HG02798 (cell line): ENCODE measurements around the gene OR5K4.

Source experiments
- ATAC-seq: cut with Tn5 transposase; IDR thresholded peaks from one replicate; pipeline ENCODE4 v1.9.1; 2021; ENCODE audit warnings: mild to moderate bottlenecking; ENCODE audit not compliant: unreplicated experiment, poor library complexity

Gene OR5K4, protein sequence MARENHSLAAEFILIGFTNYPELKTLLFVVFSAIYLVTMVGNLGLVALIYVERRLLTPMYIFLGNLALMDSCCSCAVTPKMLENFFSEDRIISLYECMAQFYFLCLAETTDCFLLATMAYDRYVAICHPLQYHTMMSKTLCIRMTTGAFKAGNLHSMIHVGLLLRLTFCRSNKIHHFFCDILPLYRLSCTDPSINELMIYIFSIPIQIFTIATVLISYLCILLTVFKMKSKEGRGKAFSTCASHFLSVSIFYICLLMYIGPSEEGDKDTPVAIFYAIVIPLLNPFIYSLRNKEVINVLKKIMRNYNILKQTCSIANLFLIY

DNA sequence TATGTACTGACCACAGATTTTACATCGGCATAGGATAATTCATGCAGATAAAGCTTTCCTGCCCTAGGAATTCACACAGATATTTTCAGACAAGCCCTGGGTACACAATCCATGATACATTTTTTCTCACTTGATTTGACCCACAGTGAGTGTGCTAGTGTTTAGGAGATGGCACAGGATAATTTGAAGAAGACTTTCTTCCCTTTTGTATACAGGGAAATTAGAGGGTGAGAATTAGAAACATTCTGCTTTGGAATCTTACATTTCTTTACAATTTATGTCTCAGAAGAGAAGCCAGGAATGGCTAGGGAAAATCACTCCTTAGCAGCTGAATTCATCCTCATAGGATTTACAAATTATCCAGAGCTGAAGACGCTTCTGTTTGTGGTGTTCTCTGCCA lies at the start of gene OR5K4:
Gene OR5K4, plus strand, starts transcription at position 301 of the 400 bp plus-strand sequence. Its CDS starts 0 bp downstream, at position 301.
- ATAC-seq = no peak

DNA sequence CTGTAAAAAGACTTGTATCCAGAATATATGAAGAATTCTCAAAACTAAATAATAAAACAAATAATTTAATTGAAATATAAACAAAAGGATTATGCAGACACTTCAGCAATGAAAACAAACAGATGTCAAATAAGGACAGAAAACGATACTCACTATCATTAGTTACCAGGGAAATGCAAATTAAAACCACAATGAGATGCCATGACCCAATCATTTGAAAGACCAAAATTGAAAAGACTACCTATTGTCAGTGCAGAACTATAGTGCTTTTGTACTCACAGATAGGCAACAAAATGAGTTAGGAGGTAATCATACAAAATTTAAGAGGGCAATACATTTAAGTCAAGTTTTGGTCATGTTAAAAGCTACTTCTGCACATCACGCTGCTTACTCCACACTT lies 31.6 kb upstream of the OR5K4 start:
- ATAC-seq = peak; percentile 66

DNA sequence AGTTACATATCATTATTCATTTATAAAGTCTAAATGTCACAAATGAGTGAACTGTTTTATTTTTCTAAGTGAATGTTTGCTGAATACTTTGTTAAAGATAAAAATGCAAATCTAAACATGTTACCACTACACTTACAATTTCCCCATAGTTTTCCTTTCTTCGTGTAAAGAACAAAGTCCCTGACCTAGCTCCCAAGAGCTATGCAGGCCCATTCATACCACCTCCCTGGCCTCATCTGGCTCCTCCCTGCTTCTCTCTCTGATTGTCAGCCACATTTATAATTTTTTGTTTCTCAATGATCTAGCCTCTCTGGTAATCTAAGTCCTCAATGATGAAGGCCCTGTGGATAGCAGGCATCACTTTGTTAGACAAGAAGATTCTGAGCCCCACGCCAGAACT lies 31.0 kb upstream of the OR5K4 start:
- no peak for ATAC-seq

DNA sequence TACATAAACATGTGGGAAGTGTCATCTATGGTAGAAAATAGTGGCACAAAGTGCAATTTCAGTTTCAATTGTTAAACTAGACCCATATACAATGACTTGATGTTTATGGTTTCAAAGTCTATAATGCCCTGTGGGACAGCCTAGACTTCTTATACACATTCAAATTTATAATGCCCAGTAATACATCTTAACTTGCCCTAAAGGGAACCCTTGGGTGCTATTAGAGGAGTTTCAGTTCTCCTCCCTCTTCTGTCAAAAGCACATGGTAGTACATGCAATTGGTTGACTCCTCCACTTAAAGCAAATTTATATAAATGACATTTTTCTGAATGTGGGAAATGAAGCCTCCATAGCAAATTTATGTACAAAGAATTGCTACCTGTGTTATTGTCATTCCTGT lies 30.2 kb upstream of the OR5K4 start:
- ATAC-seq = no peak

DNA sequence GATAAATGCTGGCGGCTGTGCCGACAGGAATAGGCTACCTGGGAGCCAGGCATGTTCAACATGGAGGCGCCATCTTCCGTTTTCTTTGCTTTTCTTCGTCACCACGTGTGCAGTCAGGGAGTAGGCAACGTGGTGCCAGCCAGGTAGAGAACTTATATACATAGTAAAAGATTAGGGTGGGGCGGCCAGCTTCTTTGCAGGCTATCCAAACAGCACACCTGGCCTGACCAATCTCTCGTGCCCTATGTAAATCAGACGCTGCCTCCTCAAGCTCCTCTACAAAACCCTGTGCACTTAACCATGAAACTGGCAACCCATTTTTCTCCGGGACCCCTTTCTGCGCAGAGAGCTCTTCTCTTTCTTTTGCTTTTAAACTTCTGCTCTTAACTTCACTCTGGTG lies 28.6 kb upstream of the OR5K4 start:
- no peak for ATAC-seq

DNA sequence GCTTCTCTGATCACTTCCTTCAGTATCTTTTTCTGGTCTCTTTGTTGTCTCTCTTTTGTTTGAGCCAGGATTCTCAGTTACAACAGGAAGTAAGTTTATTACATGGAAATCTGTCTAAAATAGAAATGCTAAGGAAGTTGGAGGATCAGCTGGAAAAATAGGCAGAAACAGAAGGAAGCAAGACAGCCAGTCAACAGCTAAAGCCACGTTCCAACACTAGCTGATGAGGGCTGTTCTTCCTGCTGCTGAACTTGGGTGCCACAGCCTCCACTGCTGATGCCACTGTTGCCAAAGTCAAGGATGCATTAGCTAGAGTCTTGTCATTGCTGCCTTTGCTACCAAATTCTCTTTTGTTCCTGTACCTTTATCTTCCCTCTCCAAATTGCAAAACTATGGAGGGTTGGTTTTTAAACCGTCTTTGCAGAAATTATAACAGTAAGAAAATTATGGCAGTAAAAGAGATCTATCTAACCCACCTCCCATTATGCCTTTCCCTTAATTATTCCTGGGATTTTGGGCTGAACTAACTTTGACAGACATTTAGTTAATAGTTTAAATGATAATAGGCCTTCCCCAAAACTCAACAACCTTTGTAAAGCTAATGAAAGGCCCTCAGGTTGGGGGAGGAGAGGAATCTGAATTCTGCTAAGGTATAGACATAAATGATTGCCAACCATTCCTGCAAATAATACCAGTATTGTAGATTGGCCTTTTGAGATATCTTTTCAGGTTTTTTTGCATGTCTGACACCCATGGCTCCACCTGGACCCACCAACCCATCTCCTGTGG lies 27.4 kb upstream of the OR5K4 start:
- no peak for ATAC-seq

DNA sequence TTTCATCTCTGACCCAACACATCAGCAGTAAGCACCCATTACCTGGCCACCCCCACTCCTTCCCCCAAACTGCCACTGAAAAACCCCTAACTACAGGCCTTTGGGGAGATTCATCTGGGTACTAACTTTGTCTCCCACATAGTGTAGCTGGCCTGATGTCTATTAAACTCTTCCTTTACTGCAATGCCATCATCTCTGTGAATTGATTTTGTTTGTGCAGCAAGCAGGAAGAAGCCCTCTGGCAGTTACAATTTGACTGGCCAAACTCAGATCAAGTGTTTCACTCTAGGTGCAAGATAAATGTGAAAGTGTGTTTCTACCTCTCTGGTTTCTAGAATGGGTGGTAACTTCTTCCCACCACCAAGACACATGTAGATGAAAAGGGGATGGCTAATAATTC lies 26.7 kb upstream of the OR5K4 start:
- peak; percentile 58 for ATAC-seq

DNA sequence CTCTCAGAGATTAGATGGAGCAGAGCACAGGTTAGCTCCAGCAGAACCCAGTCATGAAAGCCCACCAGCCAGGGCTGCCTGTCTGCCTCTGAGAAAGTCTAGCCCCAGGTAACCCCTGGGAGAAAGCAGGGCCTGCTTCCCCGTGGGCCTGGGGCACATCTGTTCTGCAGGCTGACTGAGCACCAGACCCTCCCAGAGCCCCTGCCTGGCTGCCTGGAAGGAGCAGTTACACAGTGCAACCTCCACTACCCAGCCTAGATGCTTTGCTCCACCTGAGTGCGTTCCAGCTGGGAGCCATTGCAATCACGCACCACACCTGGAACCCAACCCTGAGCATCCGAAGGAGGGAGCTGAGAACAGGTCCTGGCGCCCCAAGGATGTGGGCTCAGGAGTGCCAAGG lies 24.7 kb upstream of the OR5K4 start:
- peak; percentile 1 for ATAC-seq

DNA sequence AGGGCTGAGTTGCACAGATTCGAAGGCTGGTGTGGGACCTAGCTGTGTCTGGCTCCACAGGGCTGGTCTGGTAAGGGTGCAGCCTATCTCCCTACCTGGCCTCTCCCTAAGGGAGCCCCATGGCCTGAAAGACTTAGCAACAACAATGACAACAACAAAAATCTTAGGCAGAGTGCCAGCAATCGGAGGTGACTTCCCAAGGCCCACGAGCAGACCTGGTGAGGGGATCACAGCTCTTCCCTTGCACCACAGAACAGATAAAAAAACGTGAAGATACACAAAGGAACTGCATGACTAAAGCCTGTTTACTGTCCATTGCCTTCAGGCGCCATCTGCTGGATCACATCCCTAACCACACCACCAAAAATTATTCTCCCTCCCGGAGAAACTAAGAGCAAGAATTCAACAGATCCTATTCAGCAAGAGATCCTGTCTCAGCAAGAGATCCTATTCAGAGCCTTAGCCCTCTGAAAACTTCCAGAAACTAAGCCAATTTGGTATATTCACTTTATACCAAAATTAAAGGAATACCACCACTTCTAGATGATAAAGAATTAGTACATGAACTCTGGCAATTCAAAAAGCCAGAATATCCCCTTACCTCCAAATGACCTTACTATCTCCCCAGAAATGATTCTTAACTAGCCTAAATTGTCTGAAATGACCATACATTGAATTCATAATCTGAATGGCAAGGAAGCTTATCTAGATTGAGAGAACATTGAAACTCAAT lies 24.1 kb upstream of the OR5K4 start:
- peak; percentile 73 for ATAC-seq

DNA sequence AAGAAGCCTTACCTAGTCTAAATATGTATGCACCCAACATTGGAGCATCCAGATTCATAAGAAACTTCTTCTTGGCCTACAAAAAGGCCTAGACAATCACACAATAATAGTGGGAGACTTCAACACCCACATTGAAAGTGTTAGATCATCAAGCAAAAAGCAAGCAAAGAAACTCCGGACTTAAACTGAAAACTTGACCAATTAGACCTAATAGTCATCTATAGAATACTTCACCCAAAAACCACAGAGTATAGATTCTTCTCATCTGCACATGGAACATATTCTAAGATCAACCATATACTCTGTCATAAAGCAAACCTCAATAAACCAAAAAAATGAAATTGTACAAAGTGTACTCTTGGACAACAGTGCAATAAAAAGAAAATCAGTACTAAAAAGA lies 22.3 kb upstream of the OR5K4 start:
- ATAC-seq = no peak

DNA sequence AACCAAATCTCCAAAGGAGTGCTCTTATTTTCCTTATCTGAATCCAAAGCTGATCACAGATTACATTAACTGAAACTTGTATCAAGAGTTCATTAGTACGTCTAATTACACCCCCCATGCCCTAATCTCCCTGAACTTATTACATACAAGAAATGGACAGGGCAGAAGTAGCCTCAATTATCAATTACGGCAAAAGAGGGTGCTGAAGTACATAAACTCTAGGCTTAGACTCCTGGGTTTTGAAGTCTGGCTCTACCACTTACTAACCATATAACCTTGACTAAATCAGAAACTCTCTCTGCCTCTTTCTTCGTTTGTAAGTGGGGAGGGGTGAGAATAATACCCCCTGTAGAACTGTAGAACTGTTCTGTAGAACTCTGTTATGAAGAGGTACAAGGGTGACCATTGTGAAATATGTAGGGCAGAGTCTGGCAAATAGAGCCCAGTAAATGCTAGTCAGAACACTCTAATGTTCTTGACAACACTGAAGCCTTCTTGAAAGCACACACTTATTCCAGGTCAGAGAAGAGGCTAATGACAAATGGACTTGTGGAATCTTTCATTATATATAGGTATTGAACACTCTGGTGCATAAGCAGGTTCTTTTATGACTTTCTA lies 19.6 kb upstream of the OR5K4 start:
- ATAC-seq = peak; percentile 65

DNA sequence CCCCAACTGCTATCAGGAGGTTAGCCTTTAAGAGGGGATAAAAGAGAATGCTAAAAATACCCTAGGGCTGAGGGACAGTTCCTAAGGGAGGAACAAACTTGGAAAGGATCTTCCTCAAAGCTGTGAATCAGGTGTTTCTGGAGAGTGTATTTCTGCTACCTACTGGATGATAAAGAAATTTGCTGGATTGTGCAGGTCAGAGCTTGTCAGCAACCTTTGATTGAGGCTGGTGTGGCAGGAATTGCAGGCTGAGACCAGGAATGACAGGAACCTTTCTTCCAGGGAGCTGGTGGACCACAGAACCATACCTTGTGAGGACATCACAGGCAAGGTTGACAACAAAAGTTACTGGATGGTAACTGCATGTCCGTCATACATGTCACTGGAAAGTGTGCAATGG lies 14.6 kb upstream of the OR5K4 start:
- no peak for ATAC-seq

DNA sequence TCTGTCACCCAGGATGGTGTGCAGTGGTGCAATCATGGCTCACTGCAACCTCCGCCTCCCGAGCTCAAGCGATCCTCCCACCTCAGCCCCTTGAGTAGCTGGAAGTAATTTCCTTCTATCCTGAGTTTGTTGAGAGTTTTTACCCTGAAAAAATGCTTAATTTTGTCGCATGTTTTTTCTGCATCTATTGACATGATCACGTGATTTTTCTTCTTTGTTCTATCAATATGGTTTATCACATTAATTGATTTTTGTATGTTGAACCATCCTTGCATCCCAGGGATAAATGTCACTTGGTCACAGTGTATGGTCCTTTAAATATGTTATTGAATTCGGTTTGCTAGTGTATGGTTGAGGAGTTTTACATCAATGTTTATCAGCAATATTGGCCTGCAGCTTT lies 11.9 kb upstream of the OR5K4 start:
- no peak for ATAC-seq

DNA sequence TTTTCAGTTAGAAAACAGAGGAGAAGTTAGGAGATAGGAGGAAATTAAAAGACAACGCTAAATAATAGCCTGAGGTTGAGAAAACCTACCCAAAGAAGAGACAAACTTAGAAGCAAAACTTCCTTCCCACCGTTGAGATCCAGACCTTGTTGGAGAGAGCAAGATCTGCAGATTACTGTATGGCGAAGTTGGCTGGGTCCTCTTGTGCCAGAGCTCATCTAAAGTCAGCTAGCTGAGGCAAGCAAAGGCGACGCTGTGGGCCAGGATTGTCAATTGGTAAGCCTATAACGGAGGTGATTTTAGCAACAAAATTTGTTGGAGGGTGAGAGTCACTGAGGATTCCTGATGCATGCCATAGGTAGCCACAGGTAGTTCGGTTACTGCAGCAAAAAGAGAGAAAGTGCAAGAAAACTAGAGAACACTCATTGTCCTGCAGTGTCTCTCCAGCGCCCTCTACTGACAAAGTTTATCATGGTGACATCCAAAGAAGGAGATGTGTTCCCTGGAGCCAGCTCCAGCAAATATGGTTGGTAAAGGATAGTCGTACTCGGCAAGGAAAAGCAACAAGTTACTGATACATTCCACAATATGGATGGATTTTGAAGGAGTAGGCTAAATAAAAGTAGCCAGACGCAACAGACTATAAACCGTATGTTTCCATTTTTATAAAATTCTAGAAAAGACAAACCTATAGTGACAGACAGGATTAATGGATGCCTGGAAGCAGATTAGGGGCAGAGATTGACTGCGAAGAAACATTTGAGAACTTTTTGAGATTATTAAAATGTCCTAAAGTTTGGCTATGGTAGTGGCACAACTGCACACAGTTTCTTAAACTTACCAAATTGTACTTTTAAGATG lies 9.8 kb upstream of the OR5K4 start:
- ATAC-seq = peak; percentile 84

DNA sequence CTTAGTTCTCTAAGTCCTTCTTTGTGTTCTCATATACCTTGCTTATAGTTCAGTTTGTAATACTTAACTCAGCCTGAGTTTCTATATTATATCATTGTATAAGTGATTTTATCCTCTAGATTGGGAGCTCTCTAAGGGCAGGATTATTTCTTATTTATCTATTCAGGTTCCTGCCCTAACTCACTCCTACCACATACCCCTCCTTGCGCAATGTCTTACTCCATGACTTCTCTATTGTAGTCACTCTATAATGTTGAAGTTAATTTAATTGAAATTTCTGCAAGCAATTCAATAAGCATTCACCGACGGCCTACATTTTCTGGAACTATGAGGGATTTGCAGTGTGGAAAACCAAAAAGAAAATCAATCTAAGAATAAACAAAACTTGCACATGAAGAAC lies 3.6 kb upstream of the OR5K4 start:
- ATAC-seq = no peak

DNA sequence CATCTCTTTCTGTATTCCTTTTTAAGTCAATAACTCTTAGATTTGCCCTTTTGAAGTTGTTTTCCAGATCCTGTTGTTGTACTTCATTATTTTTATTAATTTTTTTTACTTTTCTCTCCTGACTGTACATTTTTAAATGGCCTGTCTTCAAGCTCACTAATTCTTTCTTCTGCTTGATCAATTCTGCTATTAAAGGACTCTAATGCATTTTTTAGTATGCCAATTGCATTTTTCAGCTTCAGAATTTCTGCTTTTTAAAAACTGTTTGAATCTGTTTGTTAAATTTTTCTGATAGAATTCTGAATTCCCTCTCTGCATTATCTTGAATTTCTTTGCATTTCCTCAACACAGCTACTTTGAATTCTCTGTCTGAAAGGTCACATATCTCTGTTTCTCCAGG lies 5.6 kb downstream of the OR5K4 start:
- ATAC-seq = no peak

DNA sequence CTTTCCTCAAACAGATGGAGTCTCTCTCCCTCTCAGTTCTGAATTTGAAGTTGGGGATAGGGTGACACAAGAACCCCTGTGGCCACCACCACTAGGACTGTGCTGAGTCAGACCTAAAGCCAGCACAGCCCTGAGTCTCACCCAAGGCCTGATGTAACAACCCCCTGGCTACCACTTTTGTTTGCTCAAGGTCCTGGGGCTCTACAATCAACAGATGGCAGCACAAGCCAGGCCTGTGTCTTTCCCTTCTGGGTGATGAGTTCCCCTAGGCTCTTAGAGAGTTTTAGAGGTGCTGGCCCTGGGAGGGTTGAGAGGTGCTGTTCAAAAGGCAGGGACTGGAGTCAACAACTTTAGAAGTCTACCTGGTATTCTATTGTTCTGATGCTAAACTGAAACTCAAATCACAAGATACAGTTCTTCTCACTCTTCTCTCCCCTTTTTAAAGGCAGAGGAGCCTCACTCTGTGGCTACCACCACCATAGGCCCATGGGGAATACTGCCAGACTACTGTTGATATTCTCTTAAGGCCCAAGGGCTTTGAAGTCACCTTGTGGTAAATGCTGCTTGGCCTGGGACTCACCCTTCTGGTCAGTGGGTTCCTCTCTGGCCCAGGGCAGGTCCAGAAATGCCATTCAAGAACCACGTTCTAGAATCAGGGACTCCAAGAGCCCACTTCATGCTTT lies 6.5 kb downstream of the OR5K4 start:
- peak; percentile 82 for ATAC-seq

DNA sequence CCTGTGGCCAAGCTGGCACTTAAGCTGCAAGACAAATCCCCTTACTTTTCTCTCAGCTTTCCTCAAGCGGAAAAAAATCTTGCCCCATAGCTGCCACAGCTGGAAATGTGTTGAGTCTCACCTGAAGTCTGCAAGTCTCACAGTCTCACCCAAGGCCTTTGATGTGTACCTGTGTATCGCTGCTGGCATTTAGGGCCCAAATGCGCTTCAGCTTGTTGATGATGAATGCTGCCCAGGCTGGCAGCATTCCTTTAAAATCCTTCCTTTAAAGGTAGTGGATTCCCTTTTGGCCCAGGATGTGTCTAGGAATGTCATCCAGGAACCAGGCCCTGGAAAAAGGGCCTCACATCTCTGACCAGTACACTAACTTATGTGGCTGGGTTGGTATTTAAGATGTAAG lies 7.0 kb downstream of the OR5K4 start:
- no peak for ATAC-seq

DNA sequence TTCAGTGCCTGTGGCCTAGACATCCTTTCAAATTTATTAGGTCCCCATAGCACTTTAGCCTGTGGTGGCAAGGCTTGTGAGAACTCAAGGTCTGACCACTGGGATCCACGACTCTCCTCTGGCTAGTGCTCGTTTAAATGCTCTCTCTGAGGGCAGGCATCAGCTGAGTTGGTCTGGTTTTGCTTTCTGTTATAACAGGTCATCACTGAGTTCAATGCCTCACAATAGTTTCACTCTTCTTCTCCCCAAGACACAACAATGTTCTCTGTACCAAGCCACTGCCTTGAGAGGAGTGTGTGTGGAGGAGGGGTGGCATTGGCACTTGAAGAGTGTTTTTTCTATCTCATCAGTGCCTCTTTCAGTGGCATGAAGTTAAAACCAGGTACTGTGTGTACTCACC lies 7.6 kb downstream of the OR5K4 start:
- peak; percentile 73 for ATAC-seq
